H7 (cell line): ENCODE data around the gene SYNPO. TPM values are rescaled to one million over a fixed set of nuclear protein-coding genes. Genes with fewer than 3 reads are reported as not detected.

Experiments used
- DNase-seq: peaks from one replicate; pipeline ENCODE4 v3.0.0; 2012
- H3K27me3 ChIP-seq: 2 replicates; pipeline ENCODE4 v1.6.0; 2011; ENCODE audit warnings: mild to moderate bottlenecking, low read length; ENCODE audit not compliant: control insufficient read depth, insufficient read depth
- H3K36me3 ChIP-seq: replicated peaks from 2 replicates; pipeline ENCODE4 v1.5.1; 2011; ENCODE audit warnings: low read length; ENCODE audit not compliant: control insufficient read depth, insufficient read depth
- H3K4me3 ChIP-seq: 2 replicates; pipeline ENCODE4 v1.5.1; 2011; ENCODE audit warnings: low read depth, mild to moderate bottlenecking, control low read depth, low read length, moderate library complexity; ENCODE audit not compliant: insufficient read depth
- total RNA-seq: library from RNA; depleted of rRNA; stranded (reverse); fragments of >200 nt; shearing (Covaris generic); gene quantifications from 2 replicates; pipeline ENCODE4 v1.2.3, GENCODE V29; 2014; rRNA removed

The SYNPO gene
- total RNA-seq, 1 experiment from 2014 or later, result 1.3 TPM

DNA sequence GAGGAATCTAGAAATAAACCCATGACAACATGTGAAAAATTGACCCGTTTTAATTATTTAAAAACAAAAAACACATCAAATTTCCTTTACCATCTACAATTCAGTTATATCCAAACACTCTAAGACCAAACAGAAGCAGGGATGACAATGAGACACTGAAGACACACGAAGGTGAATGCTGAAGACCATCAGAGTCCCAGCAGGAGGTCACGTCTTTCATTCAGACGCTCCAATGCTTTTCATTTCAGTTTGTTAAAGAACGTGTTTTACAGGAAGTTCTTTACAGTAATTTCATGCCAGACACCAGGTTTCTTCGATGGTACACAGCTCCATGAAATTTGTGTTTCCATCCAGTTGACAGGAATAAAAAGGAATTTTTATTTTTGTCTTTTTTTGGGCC is 50.3 kb downstream of the SYNPO start:
- DNase-seq, result no peak
- H3K36me3 ChIP-seq, result peaks cover 27% of the 10 kb centered on the region

DNA sequence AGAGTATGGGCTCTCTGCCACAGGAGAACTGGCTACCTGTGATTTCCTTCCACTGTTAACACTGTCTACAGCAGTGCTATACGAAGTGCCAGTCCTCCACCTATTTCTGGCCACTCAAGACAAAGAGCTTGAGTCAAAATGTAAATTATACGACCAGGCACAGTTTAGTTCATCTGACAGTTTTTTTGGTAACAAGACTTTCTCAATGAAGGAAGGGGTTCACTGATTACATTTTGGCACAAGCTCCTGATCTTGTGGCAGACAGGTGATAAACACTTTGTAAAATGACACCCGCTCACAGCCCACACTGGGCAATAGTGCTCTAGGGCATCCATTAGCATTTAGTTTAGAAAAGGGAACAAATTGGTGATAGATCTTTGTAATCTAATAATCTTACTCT is 51.8 kb downstream of the SYNPO start:
- Histone ChIP-seq H3K4me3 (no peak overlapping the region), H3K27me3 (no peaks in the 10 kb centered on the region), H3K36me3 (peaks cover 35% of the 10 kb centered on the region)
- DNase-seq, result no peak

More for the DNA sequence above, 50.3 kb downstream of the SYNPO start:
- Histone ChIP-seq H3K4me3 (no peak overlapping the region), H3K27me3 (no peaks in the 10 kb centered on the region)

DNA sequence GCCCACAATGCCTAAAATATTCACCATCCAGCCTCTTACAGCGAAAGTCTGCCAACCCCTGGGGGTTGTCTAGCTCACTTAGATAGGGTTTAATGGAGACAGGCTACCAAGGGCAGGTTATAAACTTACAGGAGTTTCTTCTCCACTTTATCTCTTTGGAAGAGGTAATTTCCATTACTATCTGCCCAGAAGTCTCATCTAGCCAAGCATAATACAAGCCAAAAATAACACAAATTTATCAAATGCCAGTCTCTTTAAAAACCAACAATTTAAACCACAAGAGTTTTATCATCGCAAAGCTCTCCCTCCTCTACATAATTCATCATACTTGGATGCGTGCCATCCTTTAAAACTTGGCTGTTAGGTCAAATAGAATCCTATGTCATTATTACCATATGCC is 54.2 kb downstream of the SYNPO start:
- Histone ChIP-seq H3K27me3 (no peaks in the 10 kb centered on the region), H3K4me3 (no peak overlapping the region), H3K36me3 (peaks cover 43% of the 10 kb centered on the region)
- no peak for DNase-seq

DNA sequence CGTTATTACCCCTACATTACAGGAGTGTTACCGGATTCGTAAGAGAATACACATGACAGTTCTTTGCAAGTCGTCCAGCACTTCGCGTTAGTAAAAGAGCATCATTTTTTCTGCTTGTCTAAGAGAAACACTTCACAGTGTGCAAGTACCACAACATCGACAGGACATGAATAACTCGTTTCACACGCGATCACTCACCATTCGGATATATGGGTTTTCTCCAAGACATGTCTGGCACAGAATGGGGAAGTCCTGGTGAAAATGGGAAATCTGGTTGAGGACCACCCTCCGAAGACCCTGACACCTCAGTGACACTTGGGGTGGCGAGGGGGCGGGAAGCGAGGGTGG is 59.8 kb downstream of the SYNPO start:
- H3K4me3 ChIP-seq, result peak overlapping the region; percentile 99
- DNase-seq, result peak; percentile 9
- no peaks in the 10 kb centered on the region for H3K27me3 ChIP-seq
- peaks cover 18% of the 10 kb centered on the region for H3K36me3 ChIP-seq

DNA sequence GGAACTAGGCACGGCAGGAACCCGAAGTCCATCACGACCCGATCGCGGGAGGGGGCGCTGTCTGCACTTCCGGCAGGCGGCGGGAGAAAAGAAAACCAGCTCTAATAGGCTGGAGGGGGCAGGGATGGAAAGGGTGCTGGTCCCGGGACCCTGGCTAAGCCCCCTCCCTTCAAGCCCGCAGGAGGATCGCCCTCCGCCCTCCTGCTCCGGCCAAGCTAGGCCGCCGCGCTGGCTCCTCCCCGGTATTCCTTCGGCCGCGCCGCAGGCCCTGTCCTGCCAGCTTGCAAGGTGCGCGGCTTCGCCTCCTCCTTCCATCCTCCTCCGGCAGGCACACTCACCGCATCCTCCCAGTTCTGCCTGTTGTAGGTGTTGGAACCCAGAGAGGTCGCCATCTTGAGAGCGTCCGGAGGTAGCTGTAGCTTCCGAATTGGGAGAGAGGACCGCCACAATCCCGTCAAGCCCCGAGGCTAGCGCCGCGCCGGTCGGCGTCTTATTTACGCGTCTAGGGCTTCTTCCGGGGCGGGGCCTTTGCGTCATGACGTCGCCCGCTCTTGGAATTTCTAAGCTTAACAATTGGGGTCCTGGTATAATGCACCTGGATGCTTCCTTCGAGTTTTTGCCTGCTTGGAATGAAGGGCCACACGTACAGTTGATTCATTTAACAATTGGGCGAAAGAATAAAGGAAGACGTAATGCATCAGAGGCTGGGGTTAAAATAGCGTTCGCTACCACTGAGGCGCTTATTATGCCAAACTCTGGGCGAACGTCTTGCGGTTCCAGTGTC is 60.3 kb downstream of the SYNPO start, which contains the start of gene RBM22:
Gene RBM22, minus strand, starts transcription at position 469 of the 784 bp plus-strand sequence. Its CDS starts 77 bp downstream, at position 392.
- peaks cover 16% of the 10 kb centered on the region for H3K36me3 ChIP-seq

DNA sequence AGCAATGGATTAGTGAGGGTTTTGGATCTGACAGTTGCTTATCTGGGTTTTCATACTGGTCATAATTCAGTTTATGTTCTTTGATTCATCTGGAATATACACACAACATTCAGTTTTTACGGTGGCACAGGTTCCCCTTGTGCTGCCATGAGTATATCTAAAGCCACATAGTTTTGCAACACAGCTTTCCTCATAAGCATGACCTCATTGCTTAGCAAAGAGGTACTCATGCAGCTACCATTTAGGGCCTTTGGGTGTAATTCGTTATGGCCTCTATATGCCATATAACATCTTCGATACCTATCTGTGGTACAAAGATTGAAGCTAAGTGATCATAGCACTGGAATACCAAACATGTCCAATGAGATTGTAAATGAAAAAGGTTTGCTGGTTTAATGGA is 63.3 kb downstream of the SYNPO start:
- Histone ChIP-seq H3K4me3 (no peak overlapping the region), H3K36me3 (no peaks in the 10 kb centered on the region), H3K27me3 (no peaks in the 10 kb centered on the region)
- DNase-seq, result no peak

More for the DNA sequence above, 60.3 kb downstream of the SYNPO start, which contains the start of gene RBM22:
- DNase-seq, result peak; percentile 88
- H3K27me3 ChIP-seq, result no peaks in the 10 kb centered on the region
- H3K4me3 ChIP-seq, result peak within 1 kb of the TSS; percentile 99

DNA sequence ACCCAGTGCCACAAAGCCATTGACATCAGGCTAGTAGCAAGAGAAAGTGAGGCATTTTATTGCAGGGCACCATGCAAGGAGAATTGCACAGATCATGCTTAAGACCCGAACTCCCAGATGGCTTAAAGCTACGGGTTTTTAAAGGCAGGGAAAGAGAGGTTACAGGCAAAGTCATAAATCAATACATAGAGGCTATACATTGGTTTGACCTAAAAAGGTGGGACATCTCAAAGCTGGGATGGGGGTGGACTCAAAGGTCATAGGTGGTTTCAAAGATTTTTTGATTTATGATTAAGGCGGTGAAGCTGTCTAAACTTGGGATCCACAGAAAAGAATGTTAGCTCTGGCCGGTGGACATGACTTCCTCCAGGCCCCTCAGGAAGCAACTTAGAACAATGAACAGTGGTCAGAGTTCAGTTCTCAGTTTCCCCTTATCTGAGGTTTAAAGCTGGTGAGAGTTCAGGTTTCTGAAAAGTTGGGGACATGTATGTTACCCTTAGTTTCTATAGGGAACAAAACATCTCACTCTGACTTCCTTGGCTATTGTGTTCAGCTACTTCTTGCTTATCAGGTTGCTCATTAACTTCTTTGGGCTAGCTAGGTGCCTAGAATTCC is 66.4 kb downstream of the SYNPO start:
- Histone ChIP-seq H3K27me3 (no peaks in the 10 kb centered on the region), H3K36me3 (peaks cover 5% of the 10 kb centered on the region), H3K4me3 (no peak overlapping the region)
- no peak for DNase-seq

Other genes starting within 250 kb of the SYNPO start
- 18.0 and 32.2 TPM in 2 replicates for gene CD74, start 227.8 kb upstream of the SYNPO start, total RNA-seq
- gene RPS14, start 190.9 kb upstream of the SYNPO start, total RNA-seq, result 2,734 and 3,255 TPM in 2 replicates
- 24.8 and 28.7 TPM in 2 replicates for gene NDST1, start 132.5 kb upstream of the SYNPO start, total RNA-seq
- 8.1 and 12.9 TPM in 2 replicates for gene MYOZ3, start 20.6 kb downstream of the SYNPO start, total RNA-seq
- 35.2 and 39.6 TPM in 2 replicates for gene RBM22, start 60.4 kb downstream of the SYNPO start, total RNA-seq
- 28.3 and 37.7 TPM in 2 replicates for gene DCTN4, start 118.4 kb downstream of the SYNPO start, total RNA-seq
- 3.0 and 5.2 TPM in 2 replicates for gene SMIM3, start 138.1 kb downstream of the SYNPO start, total RNA-seq
- gene IRGM, start 205.9 kb downstream of the SYNPO start, total RNA-seq, result not detected in 2 replicates